Fibroblast of villous mesenchyme (primary cell): Measurements from ENCODE around the gene AKAP3. TPM values are rescaled to one million over a fixed set of nuclear protein-coding genes. Genes with fewer than 3 reads are reported as not detected.

Source experiments
- DNase-seq: peaks from one replicate; pipeline ENCODE4 v3.0.0-alpha.2; 2010; ENCODE audit warnings: low read depth
- H3K4me3 ChIP-seq: 2 replicates; pipeline ENCODE4 v1.5.1; 2011; ENCODE audit warnings: low read depth, mild to moderate bottlenecking, low read length
- total RNA-seq: library from RNA; depleted of rRNA; stranded (reverse); fragments of >200 nt; gene quantifications from 2 replicates; pipeline ENCODE4 v1.2.3, GENCODE V29; 2012
- TF ChIP-seq, protein P1 (sequence below): IDR thresholded peaks from 2 replicates; pipeline ENCODE4 v1.5.1; 2012; ENCODE audit warnings: low read depth, mild to moderate bottlenecking, low read length; ENCODE audit not compliant: insufficient read depth

The AKAP3 gene
- total RNA-seq, 1 donor, result 1.3 TPM

DNA sequence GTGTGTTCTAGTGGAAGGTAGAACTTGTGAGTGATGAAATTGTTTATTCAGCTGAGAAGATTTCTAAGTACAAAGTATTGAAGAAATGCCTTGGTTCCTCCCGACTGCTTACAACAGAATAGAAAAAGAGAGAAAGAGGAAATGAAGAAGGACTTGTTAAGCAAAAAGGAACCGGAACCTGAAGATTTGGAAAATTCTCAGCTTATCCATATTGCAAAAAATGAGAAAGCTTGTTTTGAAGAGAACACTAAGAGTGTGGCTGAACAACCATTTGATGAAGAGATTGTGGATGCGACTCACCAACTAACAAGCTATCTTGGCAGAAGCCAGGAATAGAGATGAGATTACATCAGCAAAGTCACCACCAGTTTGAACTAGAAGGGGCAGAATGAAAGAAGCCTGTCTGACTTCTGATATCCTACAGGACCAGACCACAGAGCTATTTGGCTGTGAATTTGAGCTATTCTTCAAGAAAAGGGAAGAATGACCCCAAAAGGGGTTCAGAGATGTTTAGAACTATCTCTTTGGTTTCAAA, 15.2 kb upstream of the AKAP3 start:
- no peak overlapping the region for H3K4me3 ChIP-seq
- TF ChIP-seq, protein P1, sequence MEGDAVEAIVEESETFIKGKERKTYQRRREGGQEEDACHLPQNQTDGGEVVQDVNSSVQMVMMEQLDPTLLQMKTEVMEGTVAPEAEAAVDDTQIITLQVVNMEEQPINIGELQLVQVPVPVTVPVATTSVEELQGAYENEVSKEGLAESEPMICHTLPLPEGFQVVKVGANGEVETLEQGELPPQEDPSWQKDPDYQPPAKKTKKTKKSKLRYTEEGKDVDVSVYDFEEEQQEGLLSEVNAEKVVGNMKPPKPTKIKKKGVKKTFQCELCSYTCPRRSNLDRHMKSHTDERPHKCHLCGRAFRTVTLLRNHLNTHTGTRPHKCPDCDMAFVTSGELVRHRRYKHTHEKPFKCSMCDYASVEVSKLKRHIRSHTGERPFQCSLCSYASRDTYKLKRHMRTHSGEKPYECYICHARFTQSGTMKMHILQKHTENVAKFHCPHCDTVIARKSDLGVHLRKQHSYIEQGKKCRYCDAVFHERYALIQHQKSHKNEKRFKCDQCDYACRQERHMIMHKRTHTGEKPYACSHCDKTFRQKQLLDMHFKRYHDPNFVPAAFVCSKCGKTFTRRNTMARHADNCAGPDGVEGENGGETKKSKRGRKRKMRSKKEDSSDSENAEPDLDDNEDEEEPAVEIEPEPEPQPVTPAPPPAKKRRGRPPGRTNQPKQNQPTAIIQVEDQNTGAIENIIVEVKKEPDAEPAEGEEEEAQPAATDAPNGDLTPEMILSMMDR, result no peak
- peak; percentile 48 for DNase-seq

DNA sequence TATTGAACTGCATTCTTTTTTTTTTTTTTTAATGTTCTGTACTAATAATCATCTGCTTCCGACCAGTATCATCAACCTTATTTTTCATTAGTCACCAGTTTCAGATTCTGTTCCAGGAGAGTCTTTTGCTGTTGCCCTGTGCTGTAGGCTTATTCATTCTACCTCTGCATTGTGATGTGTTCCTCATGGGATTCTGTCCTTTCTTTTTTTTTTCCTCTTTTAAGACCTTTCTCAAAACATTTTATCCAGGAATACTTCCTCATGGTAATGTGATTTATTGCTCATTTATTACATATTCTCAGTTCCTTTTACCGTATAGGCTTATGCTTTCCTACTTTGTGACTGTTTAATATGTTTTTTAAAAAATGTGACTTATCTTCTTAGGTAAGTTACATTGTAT, 4.8 kb upstream of the AKAP3 start:
- TF ChIP-seq, protein P1, result no peak
- no peak overlapping the region for H3K4me3 ChIP-seq
- no peak for DNase-seq

DNA sequence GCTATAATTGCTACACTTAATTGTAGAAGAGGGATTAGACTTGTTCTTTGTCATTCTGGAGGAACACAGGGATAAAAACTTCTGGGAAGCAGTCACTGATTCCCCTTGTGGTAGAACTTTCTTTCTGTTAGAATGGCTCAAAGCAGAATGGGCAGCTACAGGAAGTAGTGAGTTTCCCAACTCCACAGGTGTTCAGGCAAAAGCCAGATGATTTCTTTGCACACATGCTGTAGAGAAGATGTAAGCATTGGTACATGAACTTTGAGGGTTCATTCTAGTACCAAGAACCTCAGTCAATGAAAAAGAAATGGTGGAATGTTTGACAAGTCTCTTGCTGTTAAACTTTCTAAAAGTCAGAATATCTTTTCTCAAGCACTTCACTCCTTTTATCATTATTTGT, 4.4 kb upstream of the AKAP3 start:
- DNase-seq, result no peak
- H3K4me3 ChIP-seq, result no peak overlapping the region
- TF ChIP-seq, protein P1, result no peak

DNA sequence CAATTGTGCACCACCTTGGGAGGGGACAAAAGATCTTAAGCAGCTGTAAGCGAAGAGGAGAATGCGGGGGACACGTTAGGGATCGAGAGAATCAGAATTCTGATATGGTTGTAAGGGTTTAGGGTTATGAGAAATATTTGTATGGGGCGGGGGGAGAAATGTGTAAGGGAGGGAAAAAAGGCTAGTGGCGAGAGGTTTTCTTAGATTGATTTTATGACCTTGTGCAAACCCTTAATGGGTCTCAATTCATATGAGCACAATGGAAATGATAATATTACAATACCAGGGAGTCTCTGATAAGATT, 459 bp upstream of the AKAP3 start:
- TF ChIP-seq, protein P1, result no peak
- H3K4me3 ChIP-seq, result peak overlapping the region; percentile 76
- no peak for DNase-seq

DNA sequence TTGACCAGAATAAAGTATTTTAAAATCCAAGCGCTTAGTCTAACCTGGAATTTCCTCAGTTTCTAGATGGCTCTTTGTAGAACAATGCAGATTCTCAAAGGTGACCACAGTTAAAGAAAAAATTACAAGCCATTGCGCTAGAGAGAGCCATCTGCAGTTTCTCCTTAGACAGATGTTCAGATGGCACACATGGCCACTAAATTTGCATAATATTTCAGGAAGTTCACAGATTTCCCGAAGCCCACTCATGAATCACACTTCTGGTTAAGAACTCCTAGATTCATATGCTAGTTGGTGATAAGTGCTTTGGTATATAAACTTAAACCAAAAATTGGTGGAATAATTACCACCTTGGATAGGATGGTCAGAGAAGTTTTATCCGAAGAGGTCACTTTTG, 749 bp downstream of the AKAP3 start:
- H3K4me3 ChIP-seq, result peak overlapping the region; percentile 76
- TF ChIP-seq, protein P1, result no peak
- peak; percentile 31 for DNase-seq

DNA sequence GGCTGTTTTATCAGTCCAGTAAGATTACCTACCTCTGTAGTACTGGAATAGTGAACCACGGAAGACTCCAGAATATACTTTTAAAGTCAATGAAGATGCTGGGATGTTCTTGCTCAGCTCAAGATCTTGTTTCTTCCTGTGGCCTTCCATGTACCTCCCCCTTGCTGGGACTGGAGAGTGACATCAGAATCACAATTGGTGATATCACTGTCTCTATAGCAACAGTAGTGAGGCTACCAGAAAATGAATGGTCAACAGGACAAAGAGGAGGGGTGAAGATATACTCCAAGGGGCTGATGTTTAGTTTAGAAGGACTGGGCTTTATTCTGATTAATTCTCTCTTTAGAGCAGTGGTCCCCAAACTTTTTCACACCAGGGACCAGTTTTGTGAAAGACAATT, 3.8 kb downstream of the AKAP3 start:
- no peak overlapping the region for H3K4me3 ChIP-seq
- no peak for DNase-seq
- TF ChIP-seq, protein P1, result no peak

DNA sequence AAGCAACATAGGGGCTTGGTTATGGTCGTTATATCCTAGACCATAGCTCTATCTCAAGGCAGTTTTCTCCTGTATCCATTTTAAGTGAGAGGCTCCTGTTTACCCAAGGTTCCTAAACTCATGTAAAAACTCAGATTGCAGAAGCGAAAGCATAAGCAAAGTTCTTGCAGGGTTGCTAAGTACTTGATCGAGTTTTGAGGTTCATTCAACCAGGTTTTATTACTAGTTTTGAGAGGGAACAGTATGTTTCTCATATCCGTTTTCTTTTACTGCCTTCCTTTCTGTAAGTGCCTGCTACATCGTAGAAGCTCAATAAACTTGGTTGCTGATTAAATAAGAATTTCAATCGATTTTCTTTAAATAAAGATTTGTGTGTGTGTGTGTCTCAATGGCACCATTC, 5.1 kb downstream of the AKAP3 start:
- H3K4me3 ChIP-seq, result no peak overlapping the region
- TF ChIP-seq, protein P1, result no peak
- no peak for DNase-seq
